GM19193 (cell line): Measurements from ENCODE around the gene NR2C1.
A peak's percentile ranks its signal among the peaks of the same experiment; 100 is the strongest.

Experiments
- POLR2A ChIP-seq: IDR thresholded peaks from 4 replicates; pipeline ENCODE4 v1.6.1; 2011; ENCODE audit not compliant: insufficient read depth, insufficient read length; ENCODE audit errors: extremely low read depth

NR2C1 gene

DNA sequence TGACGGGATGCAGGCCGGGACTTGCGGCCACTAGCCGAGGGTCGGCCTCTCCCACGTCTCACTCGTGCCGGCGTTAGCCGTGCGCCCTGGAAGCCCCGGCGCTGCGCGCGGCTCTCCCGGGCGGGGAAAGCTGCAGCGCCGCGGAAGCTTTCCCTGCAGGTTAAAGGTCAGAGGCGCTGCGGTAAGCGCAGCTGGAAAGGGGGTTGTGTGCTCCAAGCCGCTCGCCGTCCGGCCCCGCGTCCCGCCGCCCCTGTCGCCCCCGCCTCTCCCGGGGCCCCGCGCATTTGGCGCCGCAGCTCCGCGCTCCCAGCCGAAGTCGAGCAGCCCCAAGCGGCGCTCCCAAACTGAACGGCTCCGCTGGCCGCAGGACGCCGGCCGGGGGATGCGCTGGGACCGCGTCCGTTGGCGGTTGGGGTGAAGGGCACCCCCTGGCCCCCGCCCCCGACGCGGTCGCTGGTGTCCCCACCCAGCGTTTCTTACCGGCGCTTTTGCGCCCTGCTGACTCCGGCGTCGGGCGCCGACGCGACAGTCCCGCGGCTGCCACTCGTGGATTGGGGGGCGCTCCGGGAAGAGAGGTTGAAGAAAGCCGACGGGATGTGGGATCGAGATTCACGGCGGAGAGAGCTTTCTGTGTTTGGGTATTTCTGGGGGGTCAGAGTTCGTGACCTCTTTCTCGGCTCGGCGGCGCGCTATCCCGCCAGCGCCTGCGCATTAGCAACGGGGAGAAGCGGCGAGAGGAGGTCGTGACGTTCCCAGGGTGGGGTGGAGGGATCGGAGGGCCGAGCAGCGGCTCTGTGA lies at the start of gene NR2C1:
TSS of gene NR2C1 (minus strand) at position 719 of the 798 bp plus-strand sequence. CDS start 6,234 bp downstream, outside the sequence.
- TF ChIP-seq POLR2A: peak; percentile 74

DNA sequence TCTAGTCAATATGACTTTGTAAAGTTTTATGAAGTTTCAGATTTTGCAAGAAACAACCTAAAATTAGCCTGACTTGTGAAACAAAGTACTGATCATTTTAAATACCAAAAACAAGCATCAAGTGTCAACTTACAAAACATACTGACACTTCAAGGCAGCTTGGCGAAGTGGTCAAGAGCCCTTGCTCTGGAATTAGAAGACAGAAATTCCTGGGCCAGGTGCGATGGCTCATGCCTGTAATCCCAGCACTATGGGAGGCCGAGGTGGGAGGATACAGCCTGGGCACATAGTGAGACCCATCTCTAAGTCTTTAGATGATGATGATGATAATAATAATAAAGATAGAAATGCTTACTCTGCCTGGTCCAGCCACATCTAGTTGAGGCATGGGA lies 45.4 kb upstream of the NR2C1 start:
- no peak for TF ChIP-seq POLR2A

DNA sequence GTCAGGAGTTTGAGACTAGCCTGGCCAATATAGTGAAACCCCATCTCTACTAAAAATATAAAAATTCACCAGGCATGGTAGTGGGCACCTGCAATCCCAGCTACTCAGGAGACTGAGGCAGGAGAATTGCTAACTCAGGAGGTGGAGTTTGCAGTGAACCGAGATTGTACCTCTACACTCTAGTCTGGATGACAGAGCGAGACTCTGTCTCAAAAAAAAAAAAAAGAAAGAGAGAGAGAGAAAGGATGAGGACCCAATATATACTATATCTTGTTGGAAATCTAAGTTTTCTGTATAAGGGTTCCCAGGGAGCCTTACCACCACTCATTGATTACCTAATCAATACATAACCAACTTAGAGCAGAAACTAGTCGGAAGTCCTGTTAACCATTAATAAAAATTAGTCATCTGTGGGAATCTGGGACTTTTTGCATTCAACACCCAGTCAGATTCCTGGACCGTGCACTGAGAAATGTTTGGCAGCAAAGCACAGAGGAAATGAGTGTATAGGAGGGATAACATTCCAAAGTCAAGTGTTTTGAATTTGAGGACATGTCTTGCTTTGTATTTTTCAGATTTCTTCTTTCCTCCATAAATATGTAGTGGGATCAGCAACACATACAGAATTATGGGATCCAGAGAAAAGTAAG lies 44.8 kb upstream of the NR2C1 start:
- no peak for TF ChIP-seq POLR2A

DNA sequence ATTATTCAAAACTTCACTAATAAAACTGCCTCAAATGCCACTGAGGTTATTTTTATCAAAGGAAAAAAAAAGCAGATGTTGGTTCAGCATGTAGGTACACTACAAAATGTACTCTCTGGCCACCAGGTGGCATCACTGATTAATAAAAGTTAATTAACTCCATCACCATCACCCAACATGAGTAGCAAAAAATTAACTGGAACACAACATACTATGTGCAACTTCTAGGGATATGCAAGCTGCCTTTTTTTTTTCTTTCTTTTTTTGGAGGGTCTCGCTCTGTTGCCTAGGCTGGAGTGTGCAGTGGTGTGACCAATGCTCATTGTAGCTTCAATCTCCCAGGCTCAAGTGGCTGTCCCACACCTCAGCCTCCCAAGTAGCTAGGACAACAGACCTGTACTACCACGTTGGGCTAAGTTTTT lies 43.8 kb upstream of the NR2C1 start:
- no peak for TF ChIP-seq POLR2A

DNA sequence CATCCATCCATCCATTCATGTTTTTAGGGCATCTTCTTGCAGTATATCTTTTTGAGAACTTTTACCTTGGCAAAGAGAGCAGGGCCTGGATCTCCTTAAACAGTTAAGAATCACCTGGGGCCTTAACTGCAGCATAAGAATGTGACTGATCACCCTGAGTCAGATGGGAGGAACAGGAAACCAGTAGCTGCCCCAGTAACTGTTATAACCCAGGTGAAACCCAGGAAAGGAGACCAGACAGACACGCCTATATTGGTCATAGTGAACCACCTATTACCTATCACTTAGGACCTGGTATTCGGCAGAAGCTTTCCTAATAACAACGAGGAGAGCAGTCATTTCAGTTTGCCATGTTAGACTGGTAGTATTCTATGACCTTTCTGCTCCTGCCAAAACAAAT lies 43.4 kb upstream of the NR2C1 start:
- TF ChIP-seq POLR2A: no peak

DNA sequence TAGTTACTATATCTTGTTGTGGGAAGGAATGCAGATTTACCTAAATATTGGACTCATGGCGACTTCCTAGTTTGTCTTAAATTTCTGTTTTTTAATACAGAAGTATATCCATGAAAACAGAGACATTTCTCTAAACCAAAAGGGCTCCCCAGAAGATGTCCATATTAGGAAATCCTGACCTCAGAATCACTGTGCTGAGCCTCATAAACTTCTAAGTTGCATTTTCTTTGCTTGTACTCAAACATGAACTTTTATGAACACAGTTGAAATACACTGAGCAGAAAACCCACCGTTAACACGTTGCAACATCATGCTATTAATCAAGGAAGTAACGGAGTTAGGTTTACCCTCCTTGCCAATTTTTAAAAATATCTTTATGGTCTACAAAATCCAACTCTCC lies 42.9 kb upstream of the NR2C1 start:
- no peak for TF ChIP-seq POLR2A

DNA sequence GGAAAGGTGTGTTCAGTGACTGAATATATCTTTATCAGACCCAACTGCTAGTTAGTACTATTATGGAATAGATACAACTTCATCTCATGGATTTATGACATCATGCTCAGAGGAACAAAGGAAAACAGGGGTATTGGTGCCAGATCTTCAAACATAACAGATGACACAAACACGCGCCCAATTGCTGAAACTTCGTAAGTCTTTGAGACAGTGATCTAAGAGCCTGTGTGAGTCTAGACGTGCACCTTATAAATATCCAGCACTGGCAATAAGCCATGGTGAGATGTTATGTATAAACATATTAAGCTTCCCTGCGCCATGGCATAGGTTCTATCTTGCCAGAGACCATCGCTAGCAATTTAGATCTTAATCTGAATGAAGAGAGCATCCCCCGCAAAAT lies 42.2 kb upstream of the NR2C1 start:
- no peak for TF ChIP-seq POLR2A

DNA sequence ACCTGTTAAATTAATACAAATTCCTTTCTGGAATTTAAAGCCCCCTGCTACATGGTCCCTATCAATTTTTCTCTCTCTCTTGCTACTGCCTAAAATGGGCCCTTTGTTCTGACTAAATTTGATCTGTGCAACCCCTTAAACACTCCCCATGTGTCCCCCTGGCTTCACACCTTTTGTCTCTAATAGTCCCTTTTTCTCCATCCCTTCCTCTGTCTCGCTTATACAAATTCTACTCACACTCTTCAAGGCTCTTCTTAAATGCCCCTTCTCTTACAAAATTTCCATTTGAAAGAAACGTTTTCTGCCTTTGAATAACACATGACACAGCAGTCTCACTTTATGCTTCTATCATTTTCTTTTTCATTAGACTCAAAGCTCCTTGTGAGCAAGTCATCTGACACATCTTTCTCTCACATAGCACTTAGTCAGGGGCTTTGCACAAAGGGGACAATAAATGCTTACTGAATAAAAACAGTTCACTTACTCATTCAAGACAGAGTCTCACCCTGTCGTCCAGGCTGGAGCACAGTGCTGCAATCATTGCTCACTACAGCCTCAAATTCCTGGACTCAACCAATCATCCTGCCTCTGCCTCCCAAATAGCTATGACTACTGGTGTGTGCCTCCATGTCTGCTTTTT lies 41.5 kb upstream of the NR2C1 start:
- TF ChIP-seq POLR2A: no peak

DNA sequence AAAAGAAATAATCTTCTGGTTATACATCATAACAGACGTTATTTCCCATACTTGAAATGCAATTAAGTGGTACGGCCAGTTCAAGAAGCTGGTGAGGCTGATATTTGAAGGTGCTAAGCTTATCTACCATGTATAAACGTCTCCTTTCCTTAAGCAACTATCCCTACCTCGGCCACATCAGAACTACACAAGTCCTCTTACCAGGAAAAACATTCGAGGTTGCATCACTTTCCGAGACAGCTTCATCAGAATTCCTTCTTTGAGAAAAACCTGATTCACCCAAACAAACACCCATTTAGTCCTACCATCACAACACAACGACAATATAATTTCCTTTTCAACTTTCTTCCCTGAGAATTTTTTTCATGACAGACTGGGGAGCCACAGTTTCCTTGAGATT lies 33.9 kb upstream of the NR2C1 start:
- no peak for TF ChIP-seq POLR2A

DNA sequence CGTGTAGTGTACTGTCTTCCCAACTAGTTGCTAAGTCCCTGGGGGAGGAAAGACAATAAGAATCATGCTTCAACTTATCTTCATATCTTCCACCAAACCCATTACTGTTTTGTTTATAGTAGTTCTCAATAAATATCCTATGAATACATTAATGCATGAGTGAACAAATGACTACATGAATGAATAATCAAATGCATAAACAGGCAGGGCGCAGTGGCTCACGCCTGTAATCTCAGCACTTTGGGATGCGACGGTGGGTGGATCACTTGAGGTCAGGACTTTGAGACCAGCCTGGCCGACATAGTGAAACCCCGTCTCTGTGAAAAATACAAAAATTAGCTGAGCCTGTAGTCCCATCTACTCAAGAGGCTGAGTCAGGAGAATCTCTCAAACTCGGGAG lies 32.1 kb upstream of the NR2C1 start:
- no peak for TF ChIP-seq POLR2A

DNA sequence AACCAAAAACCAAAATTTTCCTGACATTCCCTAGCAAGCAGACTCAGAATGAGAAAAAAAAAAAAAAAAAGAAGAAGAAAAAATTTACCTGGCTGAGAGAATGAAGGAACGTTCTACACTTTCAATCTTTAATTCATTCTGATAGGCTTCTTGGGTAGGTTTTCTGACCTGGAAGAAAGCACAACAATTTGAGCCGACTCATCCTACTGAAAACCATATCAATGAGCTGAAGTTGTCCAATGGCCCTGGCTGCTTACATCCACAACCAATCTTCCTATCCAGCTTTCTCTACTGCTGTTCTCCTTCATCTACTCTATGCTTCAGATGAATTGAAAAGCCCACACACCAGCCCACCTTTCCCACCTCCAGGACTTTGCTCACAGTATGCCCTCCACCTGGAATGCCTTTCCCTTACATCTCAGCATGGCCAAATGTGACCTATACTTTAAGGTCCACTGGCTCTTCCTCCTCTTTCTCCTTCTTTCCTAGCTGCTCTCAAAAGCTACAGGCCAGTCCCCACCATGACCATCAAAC lies 31.6 kb upstream of the NR2C1 start:
- TF ChIP-seq POLR2A: no peak

DNA sequence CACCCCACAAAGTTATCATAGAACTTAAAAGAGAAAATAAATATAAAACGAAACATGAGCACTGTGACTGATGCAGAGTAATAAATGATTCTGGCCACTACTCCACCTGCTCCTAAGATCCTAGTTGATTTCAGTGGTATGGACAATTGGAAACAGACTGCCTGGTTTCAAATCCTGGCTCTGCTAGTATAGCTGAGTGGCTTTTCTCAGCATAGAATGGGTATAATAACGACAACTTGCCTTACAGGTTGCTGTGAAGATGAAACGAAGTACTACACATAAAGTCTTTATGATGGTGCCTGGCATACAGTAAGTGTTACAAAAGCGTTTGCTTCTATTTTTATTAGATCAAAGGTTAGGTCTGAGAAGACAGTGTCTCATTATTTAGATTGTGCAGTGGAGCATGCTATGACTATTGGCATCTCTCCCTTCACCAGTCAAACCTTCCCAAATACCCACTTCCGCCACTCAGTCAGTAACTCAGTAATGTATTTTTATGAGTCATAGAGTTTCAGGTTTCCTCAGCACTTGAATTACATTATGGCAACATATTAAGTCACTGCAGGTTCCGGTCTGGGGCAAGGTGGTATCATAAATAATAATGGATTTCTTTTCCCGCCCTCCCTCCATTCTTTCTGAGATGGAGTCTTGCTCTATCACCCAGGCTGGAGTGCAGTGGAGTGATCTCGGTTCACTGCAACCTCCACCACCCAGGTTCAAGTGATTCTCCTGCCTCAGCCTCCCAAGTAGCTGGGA lies 29.7 kb upstream of the NR2C1 start:
- no peak for TF ChIP-seq POLR2A

DNA sequence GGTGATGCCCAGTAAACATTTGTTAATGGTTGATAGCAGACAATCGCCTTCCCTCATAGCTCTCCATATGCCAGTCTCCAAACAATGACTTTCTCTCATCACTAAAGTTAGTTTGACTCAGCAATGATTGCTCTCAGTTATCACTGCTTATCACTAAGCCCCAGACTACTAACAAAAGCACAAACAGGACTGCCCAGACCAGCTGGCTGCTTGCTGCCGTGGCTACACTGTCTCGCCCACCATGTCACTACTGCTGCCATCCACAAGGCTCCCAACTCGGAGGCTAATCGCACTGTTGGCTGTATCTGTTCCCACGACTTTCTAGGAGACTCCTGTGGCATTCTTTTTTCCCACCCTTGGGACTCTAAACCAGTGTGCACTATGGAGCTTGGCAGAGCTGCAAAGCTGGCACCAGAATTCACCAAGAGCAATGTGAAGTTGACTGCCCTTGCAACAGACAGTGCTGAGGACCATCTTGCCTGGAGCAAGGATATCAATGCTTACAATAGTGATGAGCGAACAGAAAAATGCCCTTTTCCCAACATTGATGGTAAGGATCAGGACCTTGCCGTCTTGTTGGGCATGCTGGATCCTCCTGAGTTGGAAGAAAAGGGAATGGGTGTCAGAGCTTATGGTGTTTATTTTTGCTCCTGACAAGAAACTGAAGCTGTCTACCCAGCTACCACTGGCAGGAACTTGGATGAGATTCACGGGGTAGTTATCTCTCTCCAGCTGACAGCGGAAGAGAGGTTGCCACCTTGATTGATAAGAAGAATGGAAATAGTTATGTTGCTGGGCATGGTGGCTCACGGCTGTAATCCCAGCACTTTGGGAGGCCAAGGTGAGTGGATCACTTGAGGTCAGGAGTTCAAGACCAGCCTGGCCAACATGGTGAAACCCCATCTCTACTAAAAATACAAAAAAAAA lies 27.1 kb upstream of the NR2C1 start:
- TF ChIP-seq POLR2A: no peak

DNA sequence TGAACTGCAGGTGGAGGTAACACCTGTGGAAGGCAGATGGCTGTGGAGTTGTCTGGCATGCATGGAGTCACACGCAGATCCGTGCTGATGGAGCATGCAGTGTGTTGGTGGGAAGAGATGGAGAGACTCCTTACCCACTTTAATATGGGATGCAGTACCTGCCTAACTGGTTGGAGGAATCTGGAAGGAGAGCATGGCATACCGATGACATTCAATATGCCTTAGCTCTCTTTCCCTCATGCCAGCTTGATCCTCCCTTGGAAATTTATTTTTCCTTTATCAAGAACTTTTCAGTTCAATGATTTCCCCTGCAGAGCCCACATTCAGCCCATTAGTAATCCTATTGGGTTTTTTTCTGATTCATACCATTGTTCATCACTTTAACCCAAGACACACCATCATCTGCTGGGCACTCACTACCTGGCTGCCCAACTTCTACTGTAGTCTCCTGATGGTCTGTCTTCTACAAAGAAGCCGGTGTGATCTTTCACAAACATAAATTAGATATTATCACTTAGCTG lies 25.9 kb upstream of the NR2C1 start:
- TF ChIP-seq POLR2A: no peak
